Measurements from ENCODE around the gene CCDC93.

GRCh38 chr2:118056165-118056534, 42.3 kb upstream of the CCDC93 start:
- TF ChIP-seq TAF1 (IDR thresholded peaks at IDR 0.05; ENCODE audit: borderline replicate concordance, low read depth, low read length): no peak
- no peak for TF ChIP-seq POLR2A (IDR thresholded peaks at IDR 0.05; ENCODE audit: low read depth, low read length)
- TF ChIP-seq POLR2AphosphoS5 (IDR thresholded peaks at IDR 0.05; ENCODE audit: low read depth, low read length): no peak
